Karpas-422 (cell line): ENCODE results near the gene BICRAL. TPM values are rescaled to one million over a fixed set of nuclear protein-coding genes. Genes with fewer than 3 reads are reported as not detected.
A peak's percentile ranks its signal among the peaks of the same experiment; 100 is the strongest.

Source experiments
- DNase-seq: peaks from one replicate; pipeline ENCODE4 v3.0.0-alpha.2; 2015
- H2AFZ ChIP-seq: fragments of 200-600 bp; sonication (generic); 2 replicates; pipeline ENCODE4 v1.6.1; 2014; ENCODE audit warnings: antibody characterized with exemption, low read length, mixed read lengths
- H3K27ac ChIP-seq: fragments of 200-600 bp; sonication (generic); 2 replicates; pipeline ENCODE4 v1.5.1; 2014; ENCODE audit warnings: mild to moderate bottlenecking, low read length, moderate library complexity
- H3K27me3 ChIP-seq: fragments of 200-600 bp; sonication (generic); 2 replicates; pipeline ENCODE4 v1.6.1; 2014; ENCODE audit warnings: low read length, mixed read lengths
- H3K36me3 ChIP-seq: fragments of 200-600 bp; sonication (generic); 2 replicates; pipeline ENCODE4 v1.6.1; 2014; ENCODE audit warnings: low read length, mixed read lengths; ENCODE audit not compliant: insufficient read depth
- H3K4me1 ChIP-seq: fragments of 200-600 bp; sonication (generic); 2 replicates; pipeline ENCODE4 v1.6.1; 2014; ENCODE audit warnings: mild to moderate bottlenecking, low read length, mixed read lengths
- H3K4me2 ChIP-seq: fragments of 200-600 bp; sonication (generic); 2 replicates; pipeline ENCODE4 v1.6.1; 2014; ENCODE audit warnings: low read length, low read depth, mild to moderate bottlenecking; ENCODE audit not compliant: poor library complexity, severe bottlenecking
- H3K4me3 ChIP-seq: fragments of 200-600 bp; sonication (generic); 2 replicates; pipeline ENCODE4 v1.5.1; 2014; ENCODE audit warnings: mild to moderate bottlenecking, antibody characterized with exemption, low read length, mixed read lengths
- H3K79me2 ChIP-seq: fragments of 200-600 bp; sonication (generic); 2 replicates; pipeline ENCODE4 v1.6.1; 2014; ENCODE audit warnings: mild to moderate bottlenecking, low read length, mixed read lengths
- H3K9ac ChIP-seq: fragments of 200-600 bp; sonication (generic); 2 replicates; pipeline ENCODE4 v1.6.0; 2014; ENCODE audit warnings: low read length
- H3K9me2 ChIP-seq: fragments of 200-600 bp; sonication (generic), shearing (Covaris generic); replicated peaks from 2 replicates; pipeline ENCODE4 v1.6.0; 2014; ENCODE audit warnings: mild to moderate bottlenecking, low read length, moderate library complexity; ENCODE audit not compliant: insufficient read depth
- H3K9me3 ChIP-seq: fragments of 300-700, 200-600 bp; sonication (generic); 2 replicates; pipeline ENCODE4 v1.6.1; 2014; ENCODE audit warnings: low read length, mixed read lengths
- H4K20me1 ChIP-seq: fragments of 200-600 bp; sonication (generic); 2 replicates; pipeline ENCODE4 v1.6.1; 2014; ENCODE audit warnings: mild to moderate bottlenecking, antibody characterized with exemption, low read length, low read depth; ENCODE audit not compliant: insufficient read depth
- total RNA-seq: library from RNA; depleted of rRNA; stranded (reverse); fragments of >200 nt; shearing (Covaris generic); gene quantifications from 2 replicates; pipeline ENCODE4 v1.2.3, GENCODE V29; 2014; ENCODE audit warnings: low replicate concordance

The BICRAL gene
- total RNA-seq, 1 experiment from 2014 or later, result 16.8 TPM

GRCh38 chr6:42761287-42762067, 20.4 kb upstream of the BICRAL start:
- H3K9me2 ChIP-seq, result no peaks in the 10 kb centered on the region
- no peaks in the 10 kb centered on the region for H3K9me3 ChIP-seq
- H3K27me3 ChIP-seq, result no peaks in the 10 kb centered on the region
- H3K4me3 ChIP-seq, result no peak overlapping the region
- DNase-seq, result no peak
- no peaks in the 10 kb centered on the region for H3K79me2 ChIP-seq
- H2AFZ ChIP-seq, result no peak overlapping the region
- no peaks in the 10 kb centered on the region for H3K36me3 ChIP-seq
- no peaks in the 10 kb centered on the region for H3K4me1 ChIP-seq
- no peak overlapping the region for H3K27ac ChIP-seq
- H3K4me2 ChIP-seq, result no peak overlapping the region
- no peaks in the 10 kb centered on the region for H4K20me1 ChIP-seq
- no peak overlapping the region for H3K9ac ChIP-seq

- Histone ChIP-seq H3K4me2 (no peak overlapping the region), H3K27me3 (no peaks in the 10 kb centered on the region), H3K9me2 (no peaks in the 10 kb centered on the region), H3K79me2 (no peaks in the 10 kb centered on the region), H3K9me3 (no peaks in the 10 kb centered on the region), H3K9ac (no peak overlapping the region), H3K36me3 (no peaks in the 10 kb centered on the region), H2AFZ (no peak overlapping the region), H3K4me1 (no peaks in the 10 kb centered on the region), H3K4me3 (no peak overlapping the region), H3K27ac (no peak overlapping the region), H4K20me1 (no peaks in the 10 kb centered on the region)
- DNase-seq, result no peak
Measured at GRCh38 chr6:42762426-42762859, 19.4 kb upstream of the BICRAL start.

GRCh38 chr6:42762950-42763349, 18.9 kb upstream of the BICRAL start:
- Histone ChIP-seq H3K4me2 (no peak overlapping the region), H3K9me3 (no peaks in the 10 kb centered on the region), H4K20me1 (no peaks in the 10 kb centered on the region), H3K27me3 (no peaks in the 10 kb centered on the region), H3K9me2 (no peaks in the 10 kb centered on the region), H3K27ac (no peak overlapping the region), H3K4me3 (no peak overlapping the region), H3K9ac (no peak overlapping the region), H3K4me1 (no peaks in the 10 kb centered on the region), H3K36me3 (no peaks in the 10 kb centered on the region), H2AFZ (no peak overlapping the region), H3K79me2 (no peaks in the 10 kb centered on the region)
- DNase-seq, result no peak

GRCh38 chr6:42764911-42765648, 16.8 kb upstream of the BICRAL start:
- Histone ChIP-seq H3K27me3 (no peaks in the 10 kb centered on the region), H4K20me1 (no peaks in the 10 kb centered on the region), H3K9ac (no peak overlapping the region), H3K4me3 (no peak overlapping the region), H3K9me2 (no peaks in the 10 kb centered on the region), H3K36me3 (no peaks in the 10 kb centered on the region), H3K27ac (no peak overlapping the region), H3K79me2 (no peaks in the 10 kb centered on the region), H3K9me3 (no peaks in the 10 kb centered on the region), H3K4me2 (no peak overlapping the region), H3K4me1 (no peaks in the 10 kb centered on the region), H2AFZ (no peak overlapping the region)
- DNase-seq, result no peak

GRCh38 chr6:42766163-42766670, 15.6 kb upstream of the BICRAL start:
- Histone ChIP-seq H3K9me3 (no peaks in the 10 kb centered on the region), H3K27me3 (no peaks in the 10 kb centered on the region), H3K4me3 (no peak overlapping the region), H4K20me1 (no peaks in the 10 kb centered on the region), H3K4me2 (no peak overlapping the region), H3K4me1 (peaks cover 8% of the 10 kb centered on the region), H3K36me3 (no peaks in the 10 kb centered on the region), H3K27ac (no peak overlapping the region), H2AFZ (no peak overlapping the region), H3K9me2 (no peaks in the 10 kb centered on the region), H3K79me2 (no peaks in the 10 kb centered on the region), H3K9ac (no peak overlapping the region)
- DNase-seq, result no peak

GRCh38 chr6:42769051-42769450, 12.8 kb upstream of the BICRAL start:
- Histone ChIP-seq H3K9ac (no peak overlapping the region), H3K79me2 (peaks cover 8% of the 10 kb centered on the region), H3K9me2 (no peaks in the 10 kb centered on the region), H2AFZ (no peak overlapping the region), H3K36me3 (no peaks in the 10 kb centered on the region), H3K4me2 (no peak overlapping the region), H3K27ac (no peak overlapping the region), H3K27me3 (no peaks in the 10 kb centered on the region), H3K9me3 (no peaks in the 10 kb centered on the region), H4K20me1 (no peaks in the 10 kb centered on the region), H3K4me1 (peaks cover 28% of the 10 kb centered on the region), H3K4me3 (no peak overlapping the region)
- no peak for DNase-seq

- no peak overlapping the region for H3K4me3 ChIP-seq
- H3K36me3 ChIP-seq, result no peaks in the 10 kb centered on the region
- no peak overlapping the region for H2AFZ ChIP-seq
- peaks cover 8% of the 10 kb centered on the region for H3K79me2 ChIP-seq
- no peak for DNase-seq
- H3K9ac ChIP-seq, result no peak overlapping the region
- peak overlapping the region; percentile 7; the same call in 1 of the 2 replicates for H3K27ac ChIP-seq
- no peaks in the 10 kb centered on the region for H4K20me1 ChIP-seq
- H3K4me1 ChIP-seq, result peaks cover 36% of the 10 kb centered on the region
- no peaks in the 10 kb centered on the region for H3K9me2 ChIP-seq
- H3K27me3 ChIP-seq, result no peaks in the 10 kb centered on the region
- no peaks in the 10 kb centered on the region for H3K9me3 ChIP-seq
- H3K4me2 ChIP-seq, result no peak overlapping the region
Measured at GRCh38 chr6:42769836-42770235, 12.0 kb upstream of the BICRAL start.

DNA sequence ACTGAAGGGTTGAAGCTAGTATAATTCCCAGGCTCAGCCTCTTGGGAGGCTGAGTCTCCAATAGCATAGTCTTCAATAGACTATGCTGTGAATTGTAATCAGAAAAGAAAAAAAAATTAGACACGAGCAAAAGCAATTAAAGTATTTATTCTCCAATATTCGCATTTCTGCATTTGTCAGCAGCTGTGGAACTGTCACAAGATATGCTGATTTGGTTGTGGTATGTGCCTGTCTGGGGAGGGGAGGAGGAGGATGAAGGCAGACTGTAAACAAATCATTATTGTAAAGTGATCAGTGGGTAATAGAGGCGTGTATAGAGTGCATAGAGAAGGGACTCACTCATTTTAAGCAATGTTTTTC, 10.1 kb upstream of the BICRAL start:
- Histone ChIP-seq H3K36me3 (no peaks in the 10 kb centered on the region), H3K27me3 (no peaks in the 10 kb centered on the region), H3K4me2 (peak overlapping the region; percentile 94), H3K9me2 (no peaks in the 10 kb centered on the region), H3K4me3 (peak overlapping the region; percentile 70), H3K79me2 (peaks cover 8% of the 10 kb centered on the region), H4K20me1 (no peaks in the 10 kb centered on the region), H3K9ac (peak overlapping the region; percentile 72), H3K9me3 (no peaks in the 10 kb centered on the region), H3K4me1 (peaks cover 50% of the 10 kb centered on the region), H2AFZ (no peak overlapping the region), H3K27ac (peak overlapping the region; percentile 98)
- peak; percentile 78 for DNase-seq
